A673 (cell line): Measurements from ENCODE around the gene RCHY1.

Source experiments
- EZH2 ChIP-seq: fragments of 200-600 bp; sonication (generic); IDR thresholded peaks from 2 replicates; pipeline ENCODE4 v1.6.1; 2017; ENCODE audit warnings: borderline replicate concordance, low read depth, mild to moderate bottlenecking, mixed read lengths, antibody characterized with exemption, low read length; ENCODE audit not compliant: poor library complexity, severe bottlenecking
- TF ChIP-seq, protein P1 (sequence below): fragments of 300-800, 200-600 bp; sonication (generic); conservative IDR thresholded peaks from 2 replicates; pipeline ENCODE4 v1.5.1; 2017; ENCODE audit warnings: low read depth, mild to moderate bottlenecking, antibody characterized with exemption, low read length, moderate library complexity, mixed read lengths

- TF ChIP-seq, protein P1, sequence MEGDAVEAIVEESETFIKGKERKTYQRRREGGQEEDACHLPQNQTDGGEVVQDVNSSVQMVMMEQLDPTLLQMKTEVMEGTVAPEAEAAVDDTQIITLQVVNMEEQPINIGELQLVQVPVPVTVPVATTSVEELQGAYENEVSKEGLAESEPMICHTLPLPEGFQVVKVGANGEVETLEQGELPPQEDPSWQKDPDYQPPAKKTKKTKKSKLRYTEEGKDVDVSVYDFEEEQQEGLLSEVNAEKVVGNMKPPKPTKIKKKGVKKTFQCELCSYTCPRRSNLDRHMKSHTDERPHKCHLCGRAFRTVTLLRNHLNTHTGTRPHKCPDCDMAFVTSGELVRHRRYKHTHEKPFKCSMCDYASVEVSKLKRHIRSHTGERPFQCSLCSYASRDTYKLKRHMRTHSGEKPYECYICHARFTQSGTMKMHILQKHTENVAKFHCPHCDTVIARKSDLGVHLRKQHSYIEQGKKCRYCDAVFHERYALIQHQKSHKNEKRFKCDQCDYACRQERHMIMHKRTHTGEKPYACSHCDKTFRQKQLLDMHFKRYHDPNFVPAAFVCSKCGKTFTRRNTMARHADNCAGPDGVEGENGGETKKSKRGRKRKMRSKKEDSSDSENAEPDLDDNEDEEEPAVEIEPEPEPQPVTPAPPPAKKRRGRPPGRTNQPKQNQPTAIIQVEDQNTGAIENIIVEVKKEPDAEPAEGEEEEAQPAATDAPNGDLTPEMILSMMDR, result no peak
- no peak for TF ChIP-seq EZH2
Observed at GRCh38 chr4:75544870-75545269, 30.7 kb upstream of the RCHY1 start.
